Epithelial cell of esophagus (primary cell): ENCODE data around the gene ZFAND5.

ENCODE experiments used
- DNase-seq: peaks from one replicate; pipeline ENCODE4 v3.0.0; 2010; ENCODE audit warnings: low read depth
- H3K4me3 ChIP-seq: 2 replicates; pipeline ENCODE4 v1.5.1; 2011; ENCODE audit warnings: mild to moderate bottlenecking, low read length, control low read depth
- CTCF ChIP-seq: IDR thresholded peaks from 2 replicates; pipeline ENCODE4 v1.5.1; 2011; ENCODE audit warnings: low read depth, mild to moderate bottlenecking, low read length, control low read depth, inconsistent platforms; ENCODE audit not compliant: insufficient read depth; ENCODE audit errors: missing control alignments

Gene ZFAND5

GRCh38 chr9:72354704-72355103 lies 10.3 kb downstream of the ZFAND5 start:
- DNase-seq, result no peak
- TF ChIP-seq CTCF, result no peak
- H3K4me3 ChIP-seq, result no peak overlapping the region

DNA sequence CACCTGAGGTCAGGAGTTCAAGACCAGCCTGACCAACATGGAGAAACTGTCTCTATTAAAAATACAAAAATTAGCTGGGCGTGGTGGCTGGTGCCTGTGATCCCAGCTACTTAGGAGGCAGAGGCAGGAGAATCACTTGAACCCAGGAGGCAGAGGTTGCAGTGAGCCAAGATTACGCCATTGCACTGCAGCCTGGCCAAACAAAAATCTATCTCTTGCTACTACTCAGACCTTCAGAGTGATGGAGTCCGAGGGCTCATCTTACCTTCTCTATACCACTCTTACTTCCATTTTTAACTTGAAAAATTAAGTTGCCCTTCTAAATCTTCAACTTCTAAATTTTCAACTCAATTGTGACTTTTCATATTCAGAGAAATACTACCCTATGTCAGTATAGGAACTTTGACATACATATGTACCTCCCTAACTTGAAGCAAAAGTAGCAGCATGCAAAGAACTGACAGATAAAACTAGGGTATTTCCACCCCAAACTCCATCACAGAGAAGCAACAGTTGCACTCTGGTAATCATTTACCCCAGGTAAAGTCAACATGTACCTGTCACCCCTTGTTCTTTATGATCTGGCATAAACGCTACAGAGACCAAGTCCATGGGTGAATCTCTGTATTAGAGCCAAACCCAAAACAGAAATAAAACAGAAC lies 11.4 kb downstream of the ZFAND5 start:
- no peak overlapping the region for H3K4me3 ChIP-seq
- DNase-seq, result no peak
- no peak for TF ChIP-seq CTCF

DNA sequence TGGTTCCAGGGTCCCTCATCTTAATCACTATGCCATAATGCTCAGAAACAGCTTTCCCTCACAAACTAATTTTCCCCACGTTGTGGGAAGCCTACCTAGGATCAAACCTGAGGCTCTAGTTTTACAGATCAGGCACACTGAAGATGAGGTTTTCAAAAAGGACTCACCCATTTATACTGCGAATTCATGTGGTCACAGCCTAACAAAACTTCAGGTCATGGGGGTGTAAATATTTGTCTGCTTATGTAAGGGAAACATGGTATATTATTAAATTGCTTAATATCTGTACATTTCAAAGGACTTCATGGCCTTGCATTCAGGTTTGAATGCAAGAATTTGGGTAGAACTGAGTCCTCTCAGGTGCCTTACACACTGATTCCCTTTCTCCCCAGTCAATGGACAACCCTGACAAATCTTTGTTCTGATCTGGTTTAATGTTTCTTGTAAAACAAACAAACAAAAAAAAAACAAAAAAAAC lies 12.1 kb downstream of the ZFAND5 start:
- no peak overlapping the region for H3K4me3 ChIP-seq
- TF ChIP-seq CTCF, result no peak
- peak; percentile 26 for DNase-seq

GRCh38 chr9:72351538-72352453 lies 13.2 kb downstream of the ZFAND5 start:
- DNase-seq, result peak; percentile 92
- TF ChIP-seq CTCF, result no peak

GRCh38 chr9:72349911-72350310 lies 15.1 kb downstream of the ZFAND5 start:
- no peak overlapping the region for H3K4me3 ChIP-seq
- DNase-seq, result no peak
- no peak for TF ChIP-seq CTCF

More at GRCh38 chr9:72351538-72352453, 13.2 kb downstream of the ZFAND5 start:
- no peak overlapping the region for H3K4me3 ChIP-seq

DNA sequence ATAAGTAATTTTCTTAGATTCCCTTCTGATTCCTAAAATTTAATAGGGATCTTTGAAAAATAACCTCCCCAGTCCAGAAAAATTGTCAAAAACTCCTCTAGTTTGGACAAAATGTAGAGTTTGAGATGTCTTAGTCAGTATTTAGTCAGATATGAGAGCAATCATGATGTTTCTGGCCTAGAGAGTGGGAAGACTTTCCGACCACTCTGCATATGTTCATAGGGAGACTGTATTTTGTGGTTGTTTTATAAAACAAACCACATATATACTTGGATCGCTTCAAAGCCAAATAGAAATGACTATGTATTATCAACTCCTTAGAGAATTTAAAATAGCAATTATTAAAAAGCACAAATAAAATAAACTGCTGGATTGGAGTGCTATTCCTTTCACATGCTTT lies 15.8 kb downstream of the ZFAND5 start:
- DNase-seq, result no peak
- TF ChIP-seq CTCF, result no peak
- H3K4me3 ChIP-seq, result no peak overlapping the region
